Smooth muscle cell (in vitro differentiated cells): ENCODE data around the gene ATP8B1. TPM values are rescaled to one million over a fixed set of nuclear protein-coding genes. Genes with fewer than 3 reads are reported as not detected.

Experiments used
- DNase-seq: peaks from one replicate; lab custom pipeline; 2025; ENCODE audit not compliant: unreplicated experiment; lab: John Stamatoyannopoulos, UW
- H2AFZ ChIP-seq: fragments of 200-600 bp; sonication (generic); 2 replicates; pipeline ENCODE4 v1.6.0; 2016; ENCODE audit warnings: antibody characterized with exemption, low read depth, mild to moderate bottlenecking
- H3F3A ChIP-seq: fragments of 200-600 bp; sonication (generic); 2 replicates; pipeline ENCODE4 v1.6.0; 2017; ENCODE audit warnings: antibody characterized with exemption, low read depth
- H3K27ac ChIP-seq: fragments of 200-600 bp; sonication (generic); 2 replicates; pipeline ENCODE4 v1.5.1; 2016; ENCODE audit warnings: low read depth, mild to moderate bottlenecking
- H3K27me3 ChIP-seq: fragments of 200-600 bp; sonication (generic); 2 replicates; pipeline ENCODE4 v1.6.1; 2016; ENCODE audit warnings: low read depth, mild to moderate bottlenecking
- H3K36me3 ChIP-seq: fragments of 200-600 bp; sonication (generic); 2 replicates; pipeline ENCODE4 v1.5.1; 2016; ENCODE audit warnings: low read depth
- H3K4me1 ChIP-seq: fragments of 200-600 bp; sonication (generic); 2 replicates; pipeline ENCODE4 v1.5.1; 2016; ENCODE audit warnings: low read depth
- H3K4me2 ChIP-seq: fragments of 200-600 bp; sonication (generic); 2 replicates; pipeline ENCODE4 v1.6.0; 2016; ENCODE audit warnings: mild to moderate bottlenecking
- H3K4me3 ChIP-seq: fragments of 200-600 bp; sonication (generic); 2 replicates; pipeline ENCODE4 v1.5.1; 2016; ENCODE audit warnings: mild to moderate bottlenecking
- H3K79me2 ChIP-seq: fragments of 200-600 bp; sonication (generic); 2 replicates; pipeline ENCODE4 v1.6.0; 2016; ENCODE audit warnings: low read depth, mild to moderate bottlenecking
- H3K9ac ChIP-seq: fragments of 200-600 bp; sonication (generic); 2 replicates; pipeline ENCODE4 v1.6.0; 2016; ENCODE audit warnings: low read depth
- H3K9me3 ChIP-seq: fragments of 200-600 bp; sonication (generic); replicated peaks from 2 replicates; pipeline ENCODE4 v1.5.1; 2016; ENCODE audit warnings: low read depth
- H4K20me1 ChIP-seq: fragments of 200-600 bp; sonication (generic); 2 replicates; pipeline ENCODE4 v1.6.0; 2016; ENCODE audit warnings: low read depth
- WGBS: methylation state at CpG from one replicate; pipeline ENCODE4 v1.1.7; 2016; ENCODE audit warnings: low lambda C conversion rate; 5-methylcytosine and 5-hydroxymethylcytosine counted together
- polyA plus RNA-seq: library from polyadenylated mRNA; unstranded; fragments of >200 nt; fragmentation: Nextera tagmentation; extraction: Ambion mirVana; gene quantifications from 2 replicates; pipeline ENCODE4 v1.2.1, GENCODE V29; 2016
- total RNA-seq: library from RNA; depleted of rRNA; stranded (reverse); fragments of >200 nt; gene quantifications from 2 replicates; pipeline ENCODE4 v1.2.3, GENCODE V29; 2014
- TF ChIP-seq, protein P1 (sequence below): fragments of 200-600 bp; sonication (generic); IDR thresholded peaks from 2 replicates; pipeline ENCODE4 v1.5.1; 2017; ENCODE audit warnings: borderline replicate concordance, mild to moderate bottlenecking, antibody characterized with exemption; ENCODE audit not compliant: insufficient read depth, poor library complexity, severe bottlenecking

Gene ATP8B1
- total and polyA plus RNA-seq, 2 experiments from 2014 or later: 1.1 to 6.1 TPM

DNA sequence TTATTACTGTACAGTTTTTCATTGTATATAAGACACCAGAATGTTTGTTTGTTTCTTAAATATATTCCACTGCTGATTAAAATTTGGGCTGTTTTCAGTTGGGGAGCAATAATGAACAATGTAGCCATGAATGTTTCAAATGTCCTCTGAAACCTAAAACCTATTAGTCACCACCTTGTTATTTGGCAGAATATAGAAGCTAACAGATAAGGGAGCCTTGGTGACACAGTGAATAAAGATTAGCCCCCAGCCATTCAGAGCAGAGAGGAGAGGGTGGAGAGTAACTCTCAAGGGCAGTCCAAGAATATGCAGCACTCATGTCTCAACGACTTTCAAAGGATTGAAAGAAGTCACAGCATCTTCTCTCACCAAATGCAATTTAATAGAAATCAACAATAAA lies 43.1 kb upstream of the ATP8B1 start:
- Histone ChIP-seq H3K79me2 (no peaks in the 10 kb centered on the region), H3K36me3 (no peaks in the 10 kb centered on the region), H3K4me1 (peaks cover 5% of the 10 kb centered on the region), H3K27ac (peak overlapping the region; percentile 80), H3K4me3 (no peak overlapping the region), H3K9ac (peak overlapping the region; percentile 22), H3K27me3 (no peaks in the 10 kb centered on the region), H2AFZ (peak overlapping the region; percentile 26), H4K20me1 (no peaks in the 10 kb centered on the region), H3K4me2 (peak overlapping the region; percentile 40), H3K9me3 (no peaks in the 10 kb centered on the region), H3F3A (no peaks in the 10 kb centered on the region)
- WGBS: 0% methylated on average over 1 of the region's 1 CpG
- TF ChIP-seq, protein P1, sequence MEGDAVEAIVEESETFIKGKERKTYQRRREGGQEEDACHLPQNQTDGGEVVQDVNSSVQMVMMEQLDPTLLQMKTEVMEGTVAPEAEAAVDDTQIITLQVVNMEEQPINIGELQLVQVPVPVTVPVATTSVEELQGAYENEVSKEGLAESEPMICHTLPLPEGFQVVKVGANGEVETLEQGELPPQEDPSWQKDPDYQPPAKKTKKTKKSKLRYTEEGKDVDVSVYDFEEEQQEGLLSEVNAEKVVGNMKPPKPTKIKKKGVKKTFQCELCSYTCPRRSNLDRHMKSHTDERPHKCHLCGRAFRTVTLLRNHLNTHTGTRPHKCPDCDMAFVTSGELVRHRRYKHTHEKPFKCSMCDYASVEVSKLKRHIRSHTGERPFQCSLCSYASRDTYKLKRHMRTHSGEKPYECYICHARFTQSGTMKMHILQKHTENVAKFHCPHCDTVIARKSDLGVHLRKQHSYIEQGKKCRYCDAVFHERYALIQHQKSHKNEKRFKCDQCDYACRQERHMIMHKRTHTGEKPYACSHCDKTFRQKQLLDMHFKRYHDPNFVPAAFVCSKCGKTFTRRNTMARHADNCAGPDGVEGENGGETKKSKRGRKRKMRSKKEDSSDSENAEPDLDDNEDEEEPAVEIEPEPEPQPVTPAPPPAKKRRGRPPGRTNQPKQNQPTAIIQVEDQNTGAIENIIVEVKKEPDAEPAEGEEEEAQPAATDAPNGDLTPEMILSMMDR: no peak
- DNase-seq: no peak

DNA sequence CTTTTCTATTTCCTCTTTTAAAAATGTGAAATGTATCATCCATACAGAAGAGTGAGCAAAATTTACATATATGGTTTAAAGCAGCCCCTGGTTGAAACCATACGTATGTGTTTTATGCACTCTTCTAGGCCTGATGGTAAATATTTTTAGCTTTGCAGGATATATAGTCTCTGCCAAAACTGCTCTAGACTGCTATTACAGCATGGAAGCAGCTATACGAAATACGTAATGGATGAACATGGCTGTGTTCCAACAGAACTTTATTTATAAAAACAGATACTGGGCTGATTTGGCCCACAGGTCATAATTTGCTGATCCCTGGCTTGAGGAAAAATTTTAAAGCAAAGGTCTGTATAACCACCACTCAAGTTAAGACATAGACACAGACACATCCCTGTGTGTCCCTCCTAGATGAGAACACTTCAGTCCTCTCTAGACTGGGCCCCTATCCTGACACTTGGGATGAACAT lies 42.5 kb upstream of the ATP8B1 start:
- H3K36me3 ChIP-seq: no peaks in the 10 kb centered on the region
- DNase-seq: no peak
- H3K79me2 ChIP-seq: no peaks in the 10 kb centered on the region
- H3K27me3 ChIP-seq: no peaks in the 10 kb centered on the region
- H3K9ac ChIP-seq: peak overlapping the region; percentile 22
- H3F3A ChIP-seq: no peaks in the 10 kb centered on the region
- peaks cover 5% of the 10 kb centered on the region for H3K4me1 ChIP-seq
- H3K4me3 ChIP-seq: no peak overlapping the region
- H4K20me1 ChIP-seq: no peaks in the 10 kb centered on the region
- H3K27ac ChIP-seq: peak overlapping the region; percentile 80
- WGBS: 70% methylated on average over 3 of the region's 3 CpGs
- H2AFZ ChIP-seq: peak overlapping the region; percentile 26
- H3K4me2 ChIP-seq: peak overlapping the region; percentile 40
- H3K9me3 ChIP-seq: no peaks in the 10 kb centered on the region
- TF ChIP-seq, protein P1: no peak

- H4K20me1 ChIP-seq: no peaks in the 10 kb centered on the region
- H3K4me3 ChIP-seq: no peak overlapping the region
- H3K79me2 ChIP-seq: no peaks in the 10 kb centered on the region
- no peak for DNase-seq
- 97% methylated on average over 7 of the region's 7 CpGs for WGBS
- H3K36me3 ChIP-seq: no peaks in the 10 kb centered on the region
- H3K9ac ChIP-seq: no peak overlapping the region
- no peak overlapping the region for H3K27ac ChIP-seq
- H3K9me3 ChIP-seq: no peaks in the 10 kb centered on the region
- no peaks in the 10 kb centered on the region for H3K27me3 ChIP-seq
- H3K4me1 ChIP-seq: peaks cover 5% of the 10 kb centered on the region
- no peak overlapping the region for H2AFZ ChIP-seq
- H3F3A ChIP-seq: no peaks in the 10 kb centered on the region
- TF ChIP-seq, protein P1: no peak
- no peak overlapping the region for H3K4me2 ChIP-seq
Measured at GRCh38 chr18:57844319-57844718, 41.2 kb upstream of the ATP8B1 start.

DNA sequence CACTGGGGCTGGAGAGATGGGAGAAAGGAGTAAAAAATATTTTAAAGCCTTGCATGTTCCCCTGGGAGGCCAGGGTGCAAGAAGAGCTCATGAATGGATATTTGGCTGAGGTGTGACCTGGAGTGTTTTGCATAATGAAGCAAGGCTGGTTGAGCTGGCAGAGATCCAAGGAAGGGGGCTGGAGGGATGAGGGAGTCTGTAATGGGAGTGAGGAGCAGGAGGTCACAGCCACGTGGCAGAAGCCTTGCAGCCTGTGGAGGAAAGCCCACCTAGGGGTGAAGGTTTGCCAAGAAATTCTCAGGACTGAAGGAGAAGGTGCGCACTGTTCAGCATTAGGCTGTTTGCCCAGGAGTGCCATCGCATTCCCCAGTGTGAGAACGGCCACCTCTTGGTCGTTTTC lies 40.3 kb upstream of the ATP8B1 start:
- WGBS: 83% methylated on average over 5 of the region's 5 CpGs
- Histone ChIP-seq H3K4me2 (no peak overlapping the region), H3K4me1 (peaks cover 5% of the 10 kb centered on the region), H2AFZ (no peak overlapping the region), H3K79me2 (no peaks in the 10 kb centered on the region), H3K36me3 (no peaks in the 10 kb centered on the region), H3K9me3 (no peaks in the 10 kb centered on the region), H4K20me1 (no peaks in the 10 kb centered on the region), H3K27me3 (no peaks in the 10 kb centered on the region), H3F3A (no peaks in the 10 kb centered on the region), H3K4me3 (no peak overlapping the region), H3K9ac (no peak overlapping the region), H3K27ac (no peak overlapping the region)
- TF ChIP-seq, protein P1: no peak
- DNase-seq: no peak
